Measurements from ENCODE around the gene C16orf92.

Gene C16orf92

DNA sequence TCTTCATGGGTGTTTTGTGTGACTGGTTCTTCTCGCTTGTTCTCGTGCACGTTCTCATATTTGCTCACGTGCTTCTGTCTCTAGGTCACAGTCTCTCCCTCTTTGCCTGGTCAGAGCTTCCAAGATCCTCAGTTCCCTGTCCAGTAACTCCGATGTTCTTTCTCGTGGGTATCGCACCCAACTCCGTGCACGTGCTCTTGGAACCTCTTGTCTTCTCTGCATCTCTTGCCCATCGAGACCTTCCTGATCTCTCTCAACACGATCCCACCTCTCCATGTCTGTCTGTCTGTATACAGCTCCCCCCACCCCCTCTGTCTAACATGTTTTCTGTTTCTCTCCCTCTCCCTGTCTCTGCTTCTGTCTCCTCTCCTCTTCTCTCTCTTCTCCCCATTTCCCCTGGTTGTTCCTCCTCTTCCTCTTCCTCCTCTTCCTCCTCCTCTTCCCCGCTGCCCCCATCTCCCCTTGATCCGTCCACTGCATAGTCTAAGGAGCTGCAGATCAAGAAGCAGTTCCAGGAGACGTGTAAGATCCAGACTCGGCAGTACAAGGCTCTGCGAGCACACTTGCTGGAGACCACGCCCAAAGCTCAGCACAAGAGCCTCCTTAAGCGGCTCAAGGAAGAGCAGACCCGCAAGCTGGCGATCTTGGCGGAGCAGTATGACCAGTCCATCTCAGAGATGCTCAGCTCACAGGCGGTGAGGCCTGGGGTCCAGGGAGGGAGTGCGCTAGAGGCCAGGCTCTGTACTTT, 33.7 kb upstream of the C16orf92 start:
- DNase-seq, result no peak

DNA sequence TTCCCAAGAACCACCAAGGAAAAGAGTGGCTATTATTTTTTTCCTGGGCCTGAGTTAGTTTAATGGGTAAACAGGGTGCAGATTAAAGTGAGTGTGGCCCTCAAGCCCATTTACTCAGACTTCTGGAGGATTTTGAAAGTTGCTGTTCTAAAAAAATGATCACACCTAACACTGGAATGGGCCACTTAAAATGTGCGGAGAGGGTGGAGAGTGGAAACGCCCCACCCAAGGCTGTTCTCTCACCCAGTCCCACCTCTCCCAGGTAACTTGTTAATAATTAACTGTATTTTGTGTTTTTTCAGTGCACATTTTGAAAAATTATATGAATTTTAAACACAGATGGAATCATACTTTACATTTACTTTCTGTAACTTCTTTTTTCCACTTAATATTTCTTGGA, 33.0 kb upstream of the C16orf92 start:
- no peak for DNase-seq

DNA sequence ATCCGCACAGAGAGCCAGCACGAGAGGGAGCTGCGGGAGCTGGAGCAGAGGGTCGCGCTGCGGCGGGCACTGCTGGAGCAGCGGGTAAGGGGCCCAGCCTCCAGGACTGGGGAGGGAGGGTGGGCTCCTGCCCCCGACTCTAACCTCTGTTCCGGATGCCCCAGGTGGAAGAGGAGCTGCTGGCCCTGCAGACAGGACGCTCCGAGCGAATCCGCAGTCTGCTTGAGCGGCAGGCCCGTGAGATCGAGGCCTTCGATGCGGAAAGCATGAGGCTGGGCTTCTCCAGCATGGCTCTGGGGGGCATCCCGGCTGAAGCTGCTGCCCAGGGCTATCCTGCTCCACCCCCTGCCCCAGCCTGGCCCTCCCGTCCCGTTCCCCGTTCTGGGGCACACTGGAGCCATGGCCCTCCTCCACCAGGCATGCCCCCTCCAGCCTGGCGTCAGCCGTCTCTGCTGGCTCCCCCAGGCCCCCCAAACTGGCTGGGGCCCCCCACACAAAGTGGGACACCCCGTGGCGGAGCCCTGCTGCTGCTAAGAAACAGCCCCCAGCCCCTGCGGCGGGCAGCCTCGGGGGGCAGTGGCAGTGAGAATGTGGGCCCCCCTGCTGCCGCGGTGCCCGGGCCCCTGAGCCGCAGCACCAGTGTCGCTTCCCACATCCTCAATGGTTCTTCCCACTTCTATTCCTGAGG, 32.0 kb upstream of the C16orf92 start:
- no peak for DNase-seq

DNA sequence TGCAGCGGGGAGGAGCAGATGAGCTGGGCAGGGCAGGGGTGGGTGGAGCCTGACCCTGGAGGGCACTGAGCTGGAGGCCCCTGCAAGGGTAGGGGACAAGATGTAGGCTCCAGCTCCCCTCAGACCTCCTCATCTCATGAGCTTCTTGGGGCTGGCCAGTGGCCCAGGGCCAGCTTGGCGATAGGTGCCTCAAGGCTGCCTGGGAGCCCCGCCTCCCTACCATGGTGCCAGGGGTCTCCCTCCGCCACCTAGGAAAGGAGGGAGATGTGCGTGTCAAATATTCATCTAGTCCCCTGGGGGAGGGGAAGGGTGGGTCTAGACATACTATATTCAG, 31.5 kb upstream of the C16orf92 start:
- no peak for DNase-seq

DNA sequence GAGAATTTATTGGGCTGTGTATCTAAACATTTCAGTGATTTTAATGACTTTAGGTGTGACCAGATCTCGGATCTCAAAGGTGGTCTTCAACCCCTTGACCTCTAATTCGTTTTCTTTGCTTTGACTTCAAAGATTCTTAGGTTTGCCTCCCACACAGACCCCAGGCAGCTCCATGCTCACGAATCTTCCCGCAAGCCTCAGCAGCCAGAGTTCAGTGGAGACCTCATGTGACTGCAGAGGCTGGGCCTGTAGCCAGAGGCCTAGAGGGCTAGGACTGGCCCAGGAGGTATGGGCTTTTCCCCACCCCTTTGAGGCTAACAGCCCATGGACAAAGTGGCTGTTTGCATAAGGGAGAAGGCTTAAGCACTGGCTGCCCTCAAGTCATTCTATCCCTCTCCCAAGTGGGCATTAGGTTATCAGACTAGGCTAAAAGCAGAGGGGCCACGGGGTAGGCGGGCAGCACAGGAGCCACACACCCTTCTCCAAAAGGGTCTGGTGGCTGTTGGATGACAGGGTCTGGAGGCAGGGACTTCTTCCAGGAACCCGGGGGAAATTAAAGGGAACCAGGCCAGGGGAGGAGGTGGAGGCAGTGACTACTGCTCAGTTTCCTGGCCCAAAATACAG, 30.5 kb upstream of the C16orf92 start:
- no peak for DNase-seq

DNA sequence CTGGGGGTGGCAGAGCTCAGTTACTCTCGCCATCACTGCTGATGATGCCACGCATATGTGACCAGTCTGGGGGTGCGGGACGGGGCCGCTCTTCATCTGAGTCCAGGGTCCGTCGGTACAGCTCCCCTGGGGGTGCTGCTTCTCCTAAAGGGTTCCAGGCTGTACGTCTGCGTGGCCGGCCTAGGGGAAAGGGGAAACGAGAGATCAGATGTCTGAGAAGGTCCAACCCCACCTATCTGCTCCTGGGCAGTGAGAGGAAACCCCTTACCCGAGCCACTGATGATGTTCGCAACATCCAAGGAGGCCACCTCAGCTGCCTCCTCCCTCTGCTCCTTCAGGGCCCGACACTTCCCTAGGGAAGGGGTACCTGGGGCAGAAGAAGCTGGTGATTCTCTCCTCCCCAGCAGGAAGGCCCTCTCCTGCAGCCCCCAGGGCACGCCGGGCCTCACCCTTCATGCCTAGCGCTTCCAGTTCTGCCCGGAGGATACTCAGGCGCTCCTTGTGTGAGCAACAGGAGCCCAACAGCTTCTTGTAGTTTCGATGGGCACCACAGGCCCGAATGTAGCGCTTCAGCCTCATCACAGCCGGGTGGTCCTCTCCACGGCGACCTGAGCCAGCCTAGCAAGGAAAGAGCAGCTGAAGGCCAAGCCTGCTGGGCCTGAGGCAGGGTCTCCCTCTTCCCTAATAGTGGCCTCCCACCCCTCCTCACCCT, 29.7 kb upstream of the C16orf92 start:
- DNase-seq, result no peak

DNA sequence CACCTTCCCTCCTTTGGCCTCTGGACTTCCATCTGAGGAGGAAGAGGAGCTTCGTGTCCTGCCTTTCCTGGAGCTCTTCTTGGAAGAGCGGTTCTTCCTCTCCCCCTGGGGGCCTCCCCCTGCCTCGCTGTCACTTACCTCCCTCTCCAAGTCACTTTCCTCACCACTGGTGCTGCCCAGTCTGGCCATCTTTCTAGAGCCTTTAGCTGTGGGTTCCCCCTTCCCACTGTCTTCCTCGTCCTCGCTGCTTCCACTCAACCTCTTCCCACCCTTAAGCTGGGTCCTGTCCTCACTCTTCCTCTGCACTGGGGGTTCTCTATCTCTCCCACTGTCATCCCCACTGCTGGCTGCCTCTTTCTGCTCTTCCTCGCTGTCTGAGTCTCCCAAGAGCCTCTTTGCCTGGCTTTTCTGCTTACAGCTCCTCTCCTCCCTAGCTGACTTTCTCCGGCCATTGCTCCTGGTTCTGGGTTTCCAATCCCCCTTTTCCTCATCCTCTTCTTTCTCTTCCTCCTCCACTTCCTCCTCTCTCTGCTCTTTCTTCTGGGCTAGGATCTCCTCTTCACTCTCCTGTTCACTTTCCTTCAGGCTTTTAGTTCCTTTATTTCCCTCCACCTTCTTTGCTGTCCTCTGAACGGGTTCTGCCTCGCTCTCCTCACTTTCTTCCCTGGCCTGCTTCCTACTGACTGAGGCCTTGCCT, 28.9 kb upstream of the C16orf92 start:
- DNase-seq, result no peak

DNA sequence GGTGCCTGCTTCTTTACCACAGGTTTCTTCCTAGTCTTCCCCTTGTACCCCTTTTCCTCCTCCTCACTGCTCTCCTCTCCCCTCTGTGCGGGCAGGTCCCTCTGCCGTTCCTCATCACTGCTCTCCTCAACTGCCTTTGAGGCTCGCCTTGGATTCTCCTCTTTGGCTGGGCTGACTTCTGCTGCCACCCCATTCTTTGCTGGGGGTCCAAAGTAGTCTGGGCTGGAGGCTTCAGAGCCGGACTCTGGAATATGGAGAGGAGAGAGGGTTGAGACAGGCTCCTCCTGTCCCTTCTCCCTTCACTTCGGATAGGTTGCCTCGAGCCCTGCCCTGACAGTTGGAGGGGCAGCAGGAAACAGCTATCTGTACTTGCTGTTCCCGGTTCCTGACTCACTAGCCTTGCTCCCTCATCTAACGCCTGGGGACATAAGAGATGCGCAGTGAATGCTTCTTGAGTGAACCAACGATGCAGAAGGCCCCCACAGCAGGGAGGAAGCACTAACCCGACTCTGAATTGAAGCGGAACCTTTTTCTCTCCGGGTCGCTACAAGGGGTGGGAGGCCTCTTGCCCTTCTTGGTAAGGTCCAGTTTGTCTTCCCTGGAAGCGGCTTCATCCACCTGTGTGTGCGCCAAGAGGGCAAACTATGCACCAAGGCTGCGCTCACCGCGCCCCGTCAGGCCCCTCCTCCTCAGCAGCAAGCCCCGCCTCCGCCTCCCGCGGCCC, 28.2 kb upstream of the C16orf92 start:
- DNase-seq, result no peak

DNA sequence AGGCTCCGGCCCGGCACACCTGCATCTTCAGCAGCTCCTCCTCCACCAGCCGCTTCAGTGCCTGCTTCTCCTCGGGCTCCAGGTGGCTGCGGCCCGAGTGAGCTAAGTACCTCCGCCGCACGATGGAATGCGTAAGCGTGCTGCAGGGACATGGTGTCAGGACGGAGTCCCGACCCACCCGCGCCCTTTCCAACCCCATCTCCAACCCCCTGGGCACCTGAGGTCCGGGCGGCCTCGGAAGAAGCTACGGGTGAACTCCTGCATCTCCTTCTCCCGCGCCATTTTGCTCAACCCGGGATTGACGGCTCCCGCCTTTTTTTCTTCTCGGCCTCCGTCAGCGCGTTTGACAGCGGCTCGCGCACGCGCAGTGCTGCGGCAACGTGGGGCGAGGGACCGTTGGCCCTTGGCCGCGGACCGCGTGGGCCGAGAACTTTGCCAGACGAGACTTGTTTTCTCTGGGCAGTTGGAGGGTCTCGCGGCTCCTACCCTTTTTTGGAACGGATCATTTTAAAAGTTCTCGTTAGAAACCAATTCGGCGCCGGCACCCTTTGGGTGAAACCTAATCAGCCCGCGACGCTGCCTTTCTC, 27.6 kb upstream of the C16orf92 start, which contains the start of gene HIRIP3:
HIRIP3 (minus strand) TSS at position 294 of the 587 bp plus-strand sequence; CDS start at position 282, 12 bp downstream.
- peak; percentile 58 for DNase-seq

DNA sequence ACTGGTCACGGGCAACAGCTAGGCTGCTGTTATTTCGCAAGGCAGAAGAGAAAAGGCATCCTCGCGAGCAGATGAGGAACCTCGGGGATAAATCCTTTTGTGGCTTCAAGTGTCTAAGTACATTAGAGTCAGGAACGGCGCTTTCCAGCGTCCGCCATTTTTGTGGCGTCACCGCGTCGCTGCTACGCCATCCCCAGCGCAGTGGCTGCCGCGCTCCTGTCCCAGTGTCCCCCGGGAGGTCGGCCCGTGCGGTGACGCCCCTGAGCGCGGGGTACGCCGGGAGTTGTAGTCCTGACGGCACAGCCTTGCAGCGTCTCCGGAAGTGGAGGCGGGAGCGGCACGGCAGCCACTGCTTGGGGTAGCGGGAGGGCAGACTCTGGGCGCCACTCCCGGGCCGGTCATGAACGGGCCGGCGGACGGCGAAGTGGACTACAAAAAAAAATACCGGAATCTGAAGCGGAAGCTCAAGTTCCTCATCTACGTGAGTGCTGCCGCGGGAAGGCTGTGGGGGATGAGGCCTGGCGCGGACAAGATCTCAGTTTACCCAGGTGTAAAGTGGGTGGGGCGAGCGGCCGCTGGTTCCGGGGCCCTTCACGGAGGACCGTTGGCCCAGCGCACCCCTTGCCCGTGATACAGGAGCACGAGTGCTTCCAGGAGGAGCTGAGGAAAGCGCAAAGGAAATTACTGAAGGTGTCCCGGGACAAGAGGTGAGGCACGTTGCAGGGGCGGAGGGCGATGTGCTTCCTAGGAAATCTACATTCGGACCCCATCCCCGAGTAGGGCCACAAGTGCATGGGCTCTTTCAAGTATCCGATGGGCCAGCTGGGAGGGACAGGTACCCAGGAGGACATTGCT, 26.9 kb upstream of the C16orf92 start, which contains the start of gene INO80E:
INO80E (plus strand) TSS at position 331 of the 855 bp plus-strand sequence; CDS start at position 401, 70 bp downstream.
- DNase-seq, result peak; percentile 90

DNA sequence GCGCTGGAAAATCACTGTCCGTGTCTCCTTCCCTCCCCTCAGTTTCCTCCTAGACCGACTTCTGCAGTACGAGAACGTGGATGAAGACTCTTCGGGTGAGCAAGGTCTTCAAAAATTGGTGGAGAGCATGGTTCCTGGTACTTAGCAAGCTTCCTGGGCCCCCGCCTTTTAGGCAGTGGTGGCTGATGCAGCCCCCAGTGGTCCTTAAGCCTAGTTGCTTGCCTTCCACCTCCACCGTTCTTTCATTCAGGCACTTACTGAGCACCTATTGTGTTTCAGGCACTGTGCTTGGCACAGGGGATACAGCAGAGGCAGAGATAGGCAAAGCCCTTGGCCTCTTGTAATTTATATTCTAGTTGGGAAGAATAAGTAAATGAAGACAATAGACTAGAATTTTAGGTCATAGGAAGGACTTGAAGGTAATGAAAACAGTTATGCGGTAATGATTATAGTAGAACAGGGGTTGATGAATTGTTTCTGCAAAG, 26.2 kb upstream of the C16orf92 start:
- peak; percentile 2 for DNase-seq

DNA sequence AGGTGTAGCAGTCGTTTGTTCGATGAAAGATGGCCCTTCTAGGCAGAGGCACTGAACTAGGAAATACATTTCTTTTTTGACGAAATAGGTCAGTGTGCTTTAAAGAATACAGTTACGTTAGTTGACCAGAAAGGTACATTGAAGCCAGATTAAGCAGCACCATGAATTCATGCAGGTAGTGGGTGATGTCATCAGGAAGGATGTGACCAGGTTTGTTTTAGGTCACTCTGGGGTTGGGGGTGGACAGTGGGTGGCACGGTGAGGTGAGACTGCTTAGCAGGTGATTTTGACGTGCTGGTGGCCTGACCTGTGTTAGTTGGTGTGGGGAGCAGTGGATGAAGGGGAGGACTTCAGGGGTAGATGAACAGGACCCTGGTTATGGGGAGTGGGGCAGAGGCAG, 23.4 kb upstream of the C16orf92 start:
- no peak for DNase-seq

DNA sequence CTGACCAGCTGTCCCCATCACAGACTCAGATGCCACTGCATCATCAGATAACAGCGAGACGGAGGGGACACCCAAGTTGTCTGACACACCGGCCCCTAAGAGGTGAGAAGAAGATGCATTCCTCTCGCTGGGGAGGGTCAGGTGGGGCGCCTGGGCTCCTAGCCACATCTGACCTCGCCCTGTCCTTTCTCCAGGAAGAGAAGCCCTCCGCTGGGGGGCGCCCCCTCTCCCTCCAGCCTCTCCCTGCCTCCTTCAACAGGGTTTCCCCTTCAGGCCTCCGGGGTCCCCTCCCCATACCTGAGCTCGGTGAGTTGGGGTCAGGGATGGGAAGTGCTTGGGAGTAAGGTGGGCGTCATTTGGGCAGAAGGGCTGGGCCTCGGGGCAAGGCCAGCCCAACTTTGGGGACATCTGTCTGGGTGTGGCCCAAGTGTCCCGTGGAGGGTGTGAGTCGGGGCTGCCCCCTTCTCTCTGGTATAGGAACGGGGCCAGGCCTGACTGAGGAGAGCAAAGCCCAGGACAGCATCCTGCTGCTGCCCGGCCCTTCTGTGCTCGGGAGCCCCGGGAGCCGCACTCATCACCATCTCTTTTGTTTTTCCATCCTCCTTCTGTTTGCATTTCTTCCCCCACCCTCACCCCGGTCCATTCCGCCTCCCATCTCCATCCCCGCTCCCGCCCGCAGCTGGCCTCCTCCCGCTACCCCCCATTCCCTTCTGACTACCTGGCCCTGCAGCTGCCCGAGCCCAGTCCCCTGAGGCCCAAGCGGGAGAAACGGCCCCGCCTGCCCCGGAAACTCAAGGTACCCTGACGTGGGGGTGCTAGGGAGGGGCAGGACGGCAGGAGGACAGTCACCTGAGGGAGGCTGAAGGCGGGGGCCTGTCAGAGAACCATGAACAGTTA, 22.0 kb upstream of the C16orf92 start:
- DNase-seq, result no peak

DNA sequence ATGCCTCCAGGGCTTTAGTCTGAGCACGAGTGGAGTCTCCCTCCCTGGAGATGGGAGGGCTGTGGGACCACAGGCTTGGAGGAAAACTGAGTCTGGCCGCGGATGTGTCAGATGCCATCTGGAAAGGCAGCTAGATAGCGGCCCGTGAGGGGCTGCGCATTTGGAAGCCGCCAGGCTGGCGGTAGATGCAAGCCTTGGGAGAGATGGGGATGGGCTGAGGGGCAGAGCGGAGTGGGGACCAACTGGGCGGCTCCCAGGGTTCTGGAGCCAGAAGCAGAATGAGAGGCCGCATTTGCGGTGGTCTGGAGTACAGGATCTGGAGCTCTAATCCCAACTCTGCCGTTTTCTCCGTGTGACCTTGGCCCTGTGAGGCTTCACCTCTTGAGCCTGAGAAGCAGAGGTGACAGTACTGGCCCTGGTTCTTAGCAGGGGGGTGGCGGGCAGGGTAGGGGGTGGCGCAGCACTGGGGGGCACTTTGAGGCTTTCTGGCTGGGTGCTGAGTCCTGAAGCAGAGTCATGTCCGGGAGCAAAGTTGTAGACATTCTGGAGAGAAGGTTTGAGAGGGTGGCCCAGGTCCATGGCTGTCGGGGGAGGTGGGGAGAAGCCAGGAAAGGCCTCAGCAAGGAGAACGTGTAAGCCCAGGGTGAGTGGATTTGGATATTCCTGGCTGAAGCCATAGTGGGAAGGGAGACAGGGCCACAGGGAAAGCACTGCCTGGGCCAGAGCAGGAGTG, 20.2 kb upstream of the C16orf92 start:
- no peak for DNase-seq

DNA sequence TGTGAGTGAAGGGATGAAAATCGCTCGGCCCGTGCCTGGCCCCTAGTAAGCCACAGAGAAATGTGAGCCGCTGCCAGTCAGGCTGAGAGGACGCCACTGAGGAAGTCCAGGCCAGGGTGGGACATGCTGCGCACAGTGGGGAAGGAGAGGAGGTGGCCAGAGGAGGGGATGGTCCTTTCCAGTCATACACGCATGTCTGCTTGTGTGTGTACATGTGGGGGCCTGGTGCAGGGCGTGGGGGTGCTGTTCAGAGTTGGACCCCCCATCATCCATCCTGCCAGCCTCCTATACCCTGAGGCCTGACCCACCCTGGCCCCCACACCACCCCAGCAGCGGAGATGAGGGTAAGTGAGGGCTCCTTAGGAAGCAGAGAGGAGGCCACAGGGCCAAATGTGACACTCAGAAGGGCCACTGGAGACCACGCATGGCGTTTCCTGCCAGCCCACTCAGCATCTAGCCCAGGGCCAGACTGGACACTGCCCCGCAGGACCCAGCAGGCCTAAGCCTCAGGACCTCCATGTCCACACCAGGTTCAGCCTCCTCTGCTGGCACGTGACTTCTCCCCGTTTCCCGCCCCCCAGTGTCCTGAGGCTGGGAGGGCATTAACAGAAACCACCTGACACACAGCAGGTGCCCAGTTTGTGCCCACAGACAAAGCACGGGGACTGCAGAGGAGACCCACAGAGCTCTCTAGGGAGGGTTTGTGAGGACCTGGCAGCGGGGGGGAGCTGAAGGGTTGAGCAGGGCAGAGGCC, 19.2 kb upstream of the C16orf92 start:
- DNase-seq, result no peak

DNA sequence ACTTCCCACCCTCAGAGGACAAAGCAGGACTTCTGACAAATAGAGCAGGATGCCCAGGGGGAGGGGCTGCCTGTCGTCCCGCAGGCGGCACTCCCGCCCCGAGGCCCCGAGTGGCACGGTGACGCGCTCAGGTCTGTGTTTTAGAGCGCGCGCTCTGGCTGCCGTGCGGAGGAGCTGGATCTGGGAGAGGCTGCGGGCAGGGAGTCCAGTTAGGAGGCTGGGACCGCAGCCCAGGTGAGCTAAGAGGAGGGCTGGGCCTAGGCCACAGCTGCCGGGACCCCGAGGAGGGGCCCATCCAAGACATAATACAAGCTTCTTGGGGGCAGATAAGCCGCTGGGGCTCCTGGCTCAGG, 18.6 kb upstream of the C16orf92 start:
- no peak for DNase-seq

DNA sequence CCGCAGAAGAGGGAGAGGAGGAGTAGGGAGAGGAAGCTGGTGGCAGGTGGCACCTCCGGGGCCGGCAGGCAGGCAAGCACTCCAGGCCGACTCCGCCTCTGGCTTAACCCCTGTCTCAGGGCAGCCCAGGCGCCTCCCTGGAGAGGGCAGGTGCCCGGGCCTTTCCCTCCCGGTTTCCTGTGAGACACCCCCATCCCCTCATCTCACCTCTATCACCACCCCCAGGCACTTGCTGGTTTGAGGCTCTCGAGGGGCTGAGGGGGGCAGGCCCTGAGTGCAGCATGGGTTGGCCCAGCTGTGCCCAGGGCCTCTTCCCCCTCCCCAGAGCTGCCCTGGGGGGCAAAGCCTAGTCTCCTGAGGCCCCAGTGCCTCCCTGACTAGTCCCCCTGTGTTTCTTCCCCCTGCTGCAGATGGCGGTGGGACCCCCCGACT, 18.2 kb upstream of the C16orf92 start:
- DNase-seq, result no peak

All from NCI-H1694 treated with DMSO at 0.1 percent for 48 hours (cell line).